ENCODE data around the gene MYO5A. TPM values are rescaled to one million over a fixed set of nuclear protein-coding genes. Genes with fewer than 3 reads are reported as not detected.

The MYO5A gene
- total and polyA plus RNA-seq, 2 donors (not counting 3 experiments of a cell fraction or from before 2014, with no cell fraction given), result 31.9 to 91.9 TPM

GRCh38 chr15:52288986-52289385 is 239.7 kb downstream of the MYO5A start:
- Histone ChIP-seq H3K36me3 (ENCODE audit: control insufficient read depth in 2 of 2, extremely low read depth in 1 of 2, insufficient read depth in 2 of 2, low read length in 2 of 2) (no peaks in the 10 kb centered on the region), H3K79me2 (ENCODE audit: control insufficient read depth, insufficient read depth, low read length) (no peaks in the 10 kb centered on the region), H3K27me3 (ENCODE audit: control insufficient read depth in 2 of 2, insufficient read depth in 2 of 2, low read length in 2 of 2) (no peaks in the 10 kb centered on the region), H3K9ac (replicated peaks; ENCODE audit: extremely low read depth, insufficient read depth, low read length) (no peak overlapping the region), H4K20me1 (replicated peaks; ENCODE audit: control insufficient read depth, extremely low read depth, insufficient read depth, low read length) (no peaks in the 10 kb centered on the region), H3K4me1 (ENCODE audit: control insufficient read depth, extremely low read depth, insufficient read depth, low read length) (no peaks in the 10 kb centered on the region), H2AFZ (ENCODE audit: low read depth, low read length) (no peak overlapping the region), H3K27ac (ENCODE audit: insufficient read depth, low read depth, low read length) (no peak overlapping the region), H3K9me3 (replicated peaks; ENCODE audit: control insufficient read depth, insufficient read depth, low read length) (no peaks in the 10 kb centered on the region), H3K9me1 (replicated peaks; ENCODE audit: control insufficient read depth, extremely low read depth, insufficient read depth, low read length) (no peaks in the 10 kb centered on the region), H3K4me3 (replicated peaks in 1 of 3; ENCODE audit: insufficient read depth in 1 of 3, low read depth in 1 of 3, low read length in 3 of 3) (no peak overlapping the region), H3K4me2 (ENCODE audit: insufficient read depth, low read length) (no peak overlapping the region)
- no TSS peak for BruUV-seq (replicated peaks)
- dilution Hi-C loops (cut with MboI; ENCODE audit: extremely low pct_ligation_motif_present, low sequenced_read_pairs) (no loop called here), intact Hi-C loops (cut with micrococcal nuclease) (no loop called here)
- ChIA-PET POLR2A (no interaction called here), CTCF (interaction anchor here (0.6 to 1.5 kb wide), 3 partner anchors 9 to 27 kb away, joined by 3 to 4 read pairs (median 3); no protein-coding TSS in a partner anchor)
- DNase-seq (ENCODE audit: low read depth, low spot score), result no peak
- no peak for FAIRE-seq
- TF ChIP-seq FOS (IDR thresholded peaks at IDR 0.05; ENCODE audit: borderline replicate concordance, insufficient read depth, low read length) (no peak), GATA2 (IDR thresholded peaks at IDR 0.05; ENCODE audit: insufficient read depth, insufficient read length, low read depth, low read length) (no peak), POLR2AphosphoS5 (IDR thresholded peaks at IDR 0.05; ENCODE audit: insufficient read depth, low read depth, low read length) (no peak), POLR2A (IDR thresholded peaks at IDR 0.05; ENCODE audit: low read depth, low read length) (no peak)

DNA sequence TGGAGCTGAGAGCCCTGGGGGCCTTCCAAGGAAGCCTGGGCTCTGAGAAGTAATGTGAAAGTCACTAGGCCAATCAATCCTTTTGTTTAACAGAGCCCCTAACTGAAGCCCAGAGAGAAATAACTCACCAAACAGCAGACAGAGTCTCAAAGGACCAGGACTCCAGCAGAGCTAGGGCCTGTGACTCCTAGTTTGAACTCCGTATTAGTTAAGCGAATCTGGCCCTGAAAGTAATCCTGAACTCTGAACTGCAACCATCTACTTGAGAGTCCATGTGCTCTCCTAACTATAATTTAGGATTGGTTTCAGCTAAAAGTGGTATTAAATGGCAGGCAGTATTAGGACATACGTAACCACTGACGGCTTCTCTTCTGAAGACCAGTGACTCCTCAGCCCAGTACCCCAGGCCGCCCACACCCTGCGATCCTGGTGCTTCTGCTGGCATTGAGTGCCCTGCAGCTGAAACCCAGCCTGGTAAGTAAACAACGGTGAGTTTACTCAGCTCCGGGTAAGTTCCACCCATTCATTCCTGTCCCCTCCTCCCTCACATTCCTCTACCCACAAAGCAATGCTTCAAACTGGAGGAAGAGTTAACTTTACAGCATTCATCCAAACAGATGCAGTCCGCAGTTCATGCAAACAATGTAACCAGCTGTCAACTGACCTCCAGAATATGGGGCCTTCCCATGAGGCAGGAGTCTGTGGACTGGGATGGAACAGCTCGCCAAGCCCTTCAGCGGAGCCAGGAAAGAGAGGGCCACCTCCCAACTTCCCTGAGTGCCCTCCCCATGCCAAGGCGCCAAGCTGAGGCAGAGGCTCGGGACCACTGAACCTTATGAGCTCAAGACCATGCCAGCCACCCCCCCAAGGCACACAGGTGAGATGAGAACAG is 240.4 kb downstream of the MYO5A start:
- Histone ChIP-seq H2AFZ (ENCODE audit: low read depth, low read length) (no peak overlapping the region), H3K27me3 (ENCODE audit: control insufficient read depth in 2 of 2, insufficient read depth in 2 of 2, low read length in 2 of 2) (no peaks in the 10 kb centered on the region), H3K9ac (replicated peaks; ENCODE audit: extremely low read depth, insufficient read depth, low read length) (no peak overlapping the region), H3K4me3 (replicated peaks in 1 of 3; ENCODE audit: insufficient read depth in 1 of 3, low read depth in 1 of 3, low read length in 3 of 3) (no peak overlapping the region), H3K4me2 (ENCODE audit: insufficient read depth, low read length) (no peak overlapping the region), H3K36me3 (ENCODE audit: control insufficient read depth in 2 of 2, extremely low read depth in 1 of 2, insufficient read depth in 2 of 2, low read length in 2 of 2) (no peaks in the 10 kb centered on the region), H3K27ac (ENCODE audit: insufficient read depth, low read depth, low read length) (no peak overlapping the region), H3K4me1 (ENCODE audit: control insufficient read depth, extremely low read depth, insufficient read depth, low read length) (no peaks in the 10 kb centered on the region), H3K79me2 (ENCODE audit: control insufficient read depth, insufficient read depth, low read length) (no peaks in the 10 kb centered on the region), H3K9me3 (replicated peaks; ENCODE audit: control insufficient read depth, insufficient read depth, low read length) (no peaks in the 10 kb centered on the region), H3K9me1 (replicated peaks; ENCODE audit: control insufficient read depth, extremely low read depth, insufficient read depth, low read length) (no peaks in the 10 kb centered on the region), H4K20me1 (replicated peaks; ENCODE audit: control insufficient read depth, extremely low read depth, insufficient read depth, low read length) (no peaks in the 10 kb centered on the region)
- CTCF ChIA-PET, result interaction anchor here (1.0 kb wide), 1 partner anchor 447 kb away, joined by 6 read pairs; no protein-coding TSS in a partner anchor
- intact Hi-C loops (cut with micrococcal nuclease) (no loop called here), dilution Hi-C loops (cut with MboI; ENCODE audit: extremely low pct_ligation_motif_present, low sequenced_read_pairs) (no loop called here)
- POLR2A ChIA-PET, result no interaction called here
- peak; percentile 24 for DNase-seq (ENCODE audit: low read depth, low spot score)
- TF ChIP-seq JUN (IDR thresholded peaks at IDR 0.05; ENCODE audit: borderline replicate concordance, insufficient read depth, insufficient read length, low read depth), result no peak
- TF ChIP-seq FOS (IDR thresholded peaks at IDR 0.05; ENCODE audit: borderline replicate concordance, insufficient read depth, low read length), result no peak
- no peak for TF ChIP-seq MYC (IDR thresholded peaks at IDR 0.05; ENCODE audit: low read depth, low read length)
- TF ChIP-seq CTCF (IDR thresholded peaks at IDR 0.05; ENCODE audit: extremely low read depth in 1 of 2, insufficient read depth in 1 of 2, low read depth in 1 of 2, low read length in 2 of 2), result no peak
- no peak for TF ChIP-seq EZH2 (IDR thresholded peaks at IDR 0.05; ENCODE audit: borderline replicate concordance, low read depth, low read length, severe bottlenecking)
- no peak for TF ChIP-seq POLR2AphosphoS5 (IDR thresholded peaks at IDR 0.05; ENCODE audit: insufficient read depth, low read depth, low read length)
- no TSS peak for BruUV-seq (replicated peaks)
- FAIRE-seq, result no peak

Measured in endothelial cell of umbilical vein (primary cell).